Measurements from ENCODE around the gene TAS2R5.
"Not testable (repeated sequence)": the region's sequence is repeated elsewhere in the genome, so short reads cannot be mapped to it uniquely, and the experiment has no call there.

Gene TAS2R5, protein sequence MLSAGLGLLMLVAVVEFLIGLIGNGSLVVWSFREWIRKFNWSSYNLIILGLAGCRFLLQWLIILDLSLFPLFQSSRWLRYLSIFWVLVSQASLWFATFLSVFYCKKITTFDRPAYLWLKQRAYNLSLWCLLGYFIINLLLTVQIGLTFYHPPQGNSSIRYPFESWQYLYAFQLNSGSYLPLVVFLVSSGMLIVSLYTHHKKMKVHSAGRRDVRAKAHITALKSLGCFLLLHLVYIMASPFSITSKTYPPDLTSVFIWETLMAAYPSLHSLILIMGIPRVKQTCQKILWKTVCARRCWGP

DNA sequence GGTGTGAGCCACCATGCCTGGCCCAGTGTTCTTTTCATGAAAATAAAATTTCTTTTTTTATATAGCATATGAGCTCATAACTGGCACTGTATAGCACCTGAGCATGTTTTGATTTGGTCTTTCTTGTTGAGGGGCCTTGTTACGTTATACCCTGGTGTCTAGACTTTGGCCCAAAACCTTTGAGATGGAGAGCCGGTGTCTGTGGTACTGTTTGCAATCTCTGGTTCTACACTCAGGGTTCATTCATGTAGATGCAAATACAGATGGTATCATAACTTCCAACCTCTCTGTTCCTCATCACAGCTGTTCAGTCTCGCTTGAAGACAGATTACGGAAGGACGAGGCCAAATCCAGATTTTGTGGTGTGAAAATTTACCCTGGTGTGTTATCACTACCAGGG lies at the start of gene TAS2R5:
TSS of gene TAS2R5 (plus strand) at position 301 of the 400 bp plus-strand sequence. CDS start 145 bp downstream, outside the sequence.
- no peak for DNase-seq

DNA sequence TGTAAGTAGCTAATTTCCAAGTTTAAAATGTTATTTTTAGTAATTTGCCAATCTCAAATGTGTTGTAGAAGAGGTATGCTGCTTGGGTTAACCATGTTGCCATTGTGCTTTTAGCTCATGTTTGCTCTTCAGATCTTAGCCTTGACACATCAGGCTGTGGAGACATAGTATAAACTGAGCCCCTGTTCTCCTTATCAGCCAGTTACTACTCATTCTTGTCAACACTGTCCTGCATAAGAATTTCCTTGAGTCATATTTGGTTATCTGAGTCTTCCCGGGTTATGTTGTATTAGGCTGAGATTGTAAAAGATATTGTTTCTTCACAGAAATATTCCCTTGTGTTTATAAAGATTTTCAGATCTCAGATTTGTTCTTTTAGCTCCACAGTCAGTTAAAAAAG lies 47.8 kb upstream of the TAS2R5 start:
- DNase-seq: no peak

DNA sequence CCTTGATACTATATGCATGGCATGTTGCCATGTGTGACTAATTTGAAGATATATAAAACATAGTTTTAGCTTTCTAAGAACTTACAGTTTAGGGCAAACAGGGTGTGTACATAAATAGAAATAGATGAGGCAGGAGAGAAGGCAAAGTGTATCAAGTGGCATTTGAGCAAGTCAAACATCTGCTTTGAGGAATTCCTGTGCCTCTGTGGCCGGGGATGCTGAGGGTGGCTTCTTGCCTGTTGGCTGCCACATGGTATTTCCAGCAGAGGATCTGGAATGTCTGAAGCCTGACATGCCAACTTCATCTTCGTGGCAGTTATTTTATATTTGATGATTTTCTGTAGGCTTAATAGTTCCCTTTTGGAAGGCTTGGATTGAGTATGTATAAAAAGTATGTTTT lies 45.9 kb upstream of the TAS2R5 start:
- DNase-seq: no peak

DNA sequence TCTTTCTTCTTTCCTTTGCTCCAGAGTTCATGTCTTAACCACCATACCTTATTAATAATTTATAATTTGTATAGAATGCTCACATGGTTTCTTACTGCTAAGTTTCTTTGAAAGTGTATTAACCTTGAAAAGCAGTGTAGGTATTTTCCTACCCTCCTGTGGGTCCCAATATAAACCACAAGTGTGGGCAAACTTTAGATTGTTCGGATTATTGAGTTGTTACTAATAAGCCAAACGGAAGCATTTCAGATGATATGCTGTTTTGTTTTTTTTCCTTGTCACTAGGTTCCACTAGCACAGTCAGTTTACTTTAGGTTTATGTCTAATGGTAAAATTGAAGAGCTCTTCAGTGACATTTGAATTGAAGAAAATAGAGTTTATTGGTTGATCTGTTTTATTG lies 41.6 kb upstream of the TAS2R5 start:
- DNase-seq: no peak

DNA sequence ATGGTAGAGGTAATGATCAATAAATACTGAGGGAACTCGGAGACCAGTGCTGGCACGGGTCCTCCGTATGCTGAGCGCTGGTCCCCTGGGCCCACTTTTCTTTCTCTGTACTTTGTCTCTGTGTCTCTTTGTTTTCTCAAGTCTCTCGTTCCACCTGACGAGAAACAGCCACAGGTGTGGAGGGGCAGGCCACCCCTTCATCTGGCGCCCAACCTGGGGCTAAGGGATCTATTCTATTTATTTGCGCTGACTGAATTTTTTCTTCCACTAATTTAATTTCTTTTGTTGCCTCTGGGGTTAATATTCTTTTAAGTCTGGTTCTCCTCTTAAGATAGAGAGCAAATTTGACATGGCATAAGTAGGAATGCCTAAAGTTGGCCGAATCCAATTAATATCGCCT lies 38.1 kb upstream of the TAS2R5 start:
- DNase-seq: not testable (repeated sequence)

DNA sequence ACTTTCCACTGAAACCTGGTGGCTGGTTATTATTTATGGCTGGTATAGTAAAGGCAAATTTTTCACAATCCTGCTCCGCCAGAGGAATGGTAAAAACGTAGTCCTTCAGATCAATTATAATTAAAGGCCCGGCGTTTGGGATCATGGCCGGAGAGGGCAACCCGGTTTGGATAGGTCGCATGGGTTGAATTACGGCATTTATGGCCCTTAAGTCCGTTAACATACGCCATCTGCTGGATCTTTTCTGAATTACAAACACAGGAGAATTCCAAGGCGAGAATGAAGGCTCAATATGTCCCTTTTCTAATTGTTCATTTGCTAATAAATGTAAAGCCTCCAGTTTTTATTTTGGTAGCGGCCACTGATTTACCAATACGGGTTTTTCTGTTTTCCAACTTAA lies 37.4 kb upstream of the TAS2R5 start:
- DNase-seq: no peak

DNA sequence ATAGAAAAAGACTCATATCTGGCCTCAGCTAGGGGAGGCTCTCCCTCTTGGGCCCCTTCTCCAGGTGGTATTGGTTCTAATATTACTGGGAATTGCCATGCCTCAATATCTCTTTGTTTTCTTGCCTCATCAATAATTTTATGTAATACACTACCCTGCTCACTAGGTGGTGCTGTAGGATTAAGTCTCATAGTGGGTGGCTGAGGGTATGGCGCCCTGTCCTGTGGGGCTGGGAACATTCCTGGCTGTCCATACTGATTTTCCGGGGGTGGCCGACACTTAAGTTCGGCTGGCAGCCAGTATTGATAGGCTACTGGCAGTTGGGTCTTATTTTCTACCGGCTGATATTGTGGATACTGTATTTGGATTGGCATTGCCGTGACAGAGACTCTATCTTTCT lies 35.1 kb upstream of the TAS2R5 start:
- no peak for DNase-seq

DNA sequence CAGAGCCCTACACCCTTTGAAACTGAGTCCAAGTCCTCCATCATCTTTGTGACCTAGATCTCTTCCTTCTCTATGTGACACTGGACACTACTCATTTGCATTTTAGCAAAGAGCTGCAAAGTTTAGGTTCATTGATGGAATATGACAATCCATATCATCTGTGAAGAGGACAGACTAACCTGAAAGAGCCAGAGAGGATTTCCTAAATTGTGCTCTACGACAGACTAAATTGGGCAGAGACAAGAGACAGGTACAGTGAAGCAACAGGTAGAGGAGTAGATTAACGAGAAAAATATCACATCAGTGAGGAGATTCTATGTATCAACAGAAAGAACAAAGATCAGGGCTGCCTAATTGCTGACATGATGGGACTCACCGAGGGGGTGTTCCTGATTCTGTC lies 26.2 kb upstream of the TAS2R5 start, which contains the start of gene TAS2R3:
TSS of gene TAS2R3 (plus strand) at position 301 of the 400 bp plus-strand sequence. CDS start at position 363, 62 bp downstream.
- DNase-seq: no peak

DNA sequence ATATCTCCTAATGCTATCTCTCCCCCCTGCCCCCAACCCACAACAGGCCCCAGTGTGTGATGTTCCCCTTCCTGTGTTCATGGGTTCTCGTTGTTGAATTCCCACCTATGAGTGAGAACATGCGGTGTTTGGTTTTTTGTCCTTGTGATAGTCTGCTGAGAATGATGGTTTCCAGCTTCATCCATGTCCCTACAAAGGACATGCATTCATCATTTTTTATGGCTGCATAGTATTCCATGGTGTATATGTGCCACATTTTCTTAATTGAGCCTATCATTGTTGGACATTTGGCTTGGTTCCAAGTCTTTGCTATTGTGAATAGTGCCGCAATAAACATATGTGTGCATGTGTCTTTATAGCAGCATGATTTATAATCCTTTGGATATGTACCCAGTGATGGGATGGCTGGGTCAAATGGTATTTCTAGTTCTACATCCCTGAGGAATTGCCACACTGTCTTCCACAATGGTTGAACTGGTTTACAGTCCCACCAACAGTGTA lies 19.9 kb upstream of the TAS2R5 start:
- DNase-seq: not testable (repeated sequence)

DNA sequence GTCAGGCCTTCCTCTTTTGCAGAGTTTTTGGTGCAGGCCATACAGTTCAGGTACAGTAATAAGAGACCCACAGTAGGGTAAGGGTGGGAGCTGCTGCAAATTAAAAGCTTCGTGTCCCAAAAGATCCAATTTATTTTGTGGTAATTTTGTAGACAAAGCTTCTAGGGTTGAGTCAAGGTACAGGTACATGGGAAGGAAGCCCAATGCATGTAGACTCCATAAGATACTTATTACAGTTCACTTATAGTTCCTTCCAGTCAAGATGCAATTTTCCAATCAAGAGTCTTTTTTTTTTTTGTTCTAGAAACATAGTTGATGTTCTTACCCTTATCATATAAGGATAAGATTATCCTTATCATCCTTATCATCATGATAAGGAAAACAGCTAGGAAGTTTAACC lies 13.6 kb upstream of the TAS2R5 start, which contains the start of gene TAS2R4:
TSS of gene TAS2R4 (plus strand) at position 301 of the 400 bp plus-strand sequence. CDS start 1,815 bp downstream, outside the sequence.
- no peak for DNase-seq

DNA sequence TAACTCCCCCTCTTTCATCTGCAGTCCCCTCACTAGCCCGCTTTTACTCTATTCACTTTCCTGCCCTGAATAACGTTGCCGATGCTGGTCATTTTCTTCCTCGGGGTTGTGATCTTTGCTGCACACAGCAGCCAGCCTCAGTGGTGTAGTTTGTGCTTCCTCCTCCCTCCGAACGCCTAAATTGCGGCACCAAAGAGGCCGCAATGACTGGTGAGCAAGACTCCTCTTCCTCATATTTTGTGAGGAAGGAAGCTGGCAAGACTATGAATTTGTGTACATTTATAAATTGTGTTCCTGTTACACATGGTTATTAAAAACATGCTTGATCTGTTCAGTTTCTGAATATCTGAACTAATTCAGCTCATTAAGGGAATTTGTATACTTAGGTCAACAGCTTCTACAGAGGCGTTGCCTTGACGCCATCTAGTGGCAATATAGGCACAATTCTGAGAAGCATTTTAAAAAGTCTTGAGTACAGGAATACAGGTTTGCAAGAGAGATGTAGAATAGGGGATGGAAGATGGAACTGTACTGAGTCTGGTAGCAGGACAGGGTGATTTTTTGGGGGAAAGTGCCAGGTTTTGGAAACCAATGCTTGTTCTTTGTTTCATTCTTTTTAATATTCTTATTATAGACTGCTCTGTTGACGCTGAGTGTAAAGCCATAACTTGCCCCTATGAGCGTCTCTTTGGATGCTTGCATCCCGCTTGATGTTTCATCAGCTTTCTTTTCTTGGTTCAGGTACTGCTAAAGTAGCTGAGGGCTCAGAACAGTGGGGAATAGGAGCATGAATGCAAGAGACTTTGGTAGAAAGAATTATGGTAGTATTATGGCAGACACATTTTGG lies 4.1 kb upstream of the TAS2R5 start:
- peak; percentile 20 for DNase-seq

DNA sequence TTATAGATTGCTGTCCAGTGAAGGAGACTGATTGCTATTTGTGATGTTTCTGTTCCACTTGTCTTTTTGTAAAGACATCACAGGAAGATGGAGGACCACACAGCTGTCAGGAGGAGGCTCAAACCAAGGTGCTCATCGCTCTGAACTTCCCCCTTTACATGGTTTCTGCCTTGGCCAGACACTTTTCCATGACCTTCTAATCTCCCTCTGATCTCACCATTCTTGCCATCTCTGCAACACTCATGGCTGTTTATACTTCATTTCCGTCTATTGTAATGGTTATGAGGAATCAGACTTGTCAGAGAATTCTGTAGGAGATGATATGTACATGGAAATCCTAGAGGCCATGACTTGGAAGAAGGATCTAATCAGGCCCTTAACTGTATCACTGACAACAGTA lies 1.7 kb upstream of the TAS2R5 start:
- no peak for DNase-seq

DNA sequence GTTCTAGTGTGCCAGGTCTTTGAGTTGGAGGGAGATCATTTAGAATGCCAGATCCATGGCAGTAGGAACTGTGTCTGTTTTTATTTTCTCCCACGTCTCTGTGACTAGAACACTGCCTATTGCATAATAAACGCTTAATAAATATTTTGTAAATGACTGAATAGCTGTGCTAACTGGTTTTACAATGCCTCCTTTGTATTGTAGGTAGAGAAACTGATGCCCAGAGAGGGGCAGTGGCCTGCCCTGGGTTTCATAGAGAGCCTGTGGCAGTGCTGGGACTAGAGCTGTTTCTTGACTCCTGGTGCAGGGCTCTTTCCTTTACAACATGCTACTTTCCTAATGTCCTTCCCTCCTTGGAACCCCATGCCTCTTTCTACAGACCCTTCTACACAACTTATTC lies 2.5 kb downstream of the TAS2R5 start:
- no peak for DNase-seq

DNA sequence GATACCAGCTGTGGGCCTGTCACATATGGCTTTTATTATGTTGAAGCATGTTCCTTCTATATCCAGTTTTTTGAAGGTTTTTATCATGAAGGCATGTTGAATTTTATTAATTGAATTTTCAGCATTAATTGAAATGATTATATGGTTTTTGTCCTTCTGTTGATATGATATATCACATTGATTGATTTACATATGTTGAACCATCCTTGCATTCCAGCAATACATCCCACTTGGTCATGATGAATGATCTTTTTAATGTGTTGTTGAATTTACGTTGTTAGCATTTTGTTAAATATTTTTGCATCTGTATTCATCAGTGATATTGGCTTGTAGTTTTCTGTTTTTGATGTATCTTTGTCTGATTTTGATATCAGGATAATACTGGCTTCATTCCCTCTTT lies 30.1 kb downstream of the TAS2R5 start:
- DNase-seq: no peak

DNA sequence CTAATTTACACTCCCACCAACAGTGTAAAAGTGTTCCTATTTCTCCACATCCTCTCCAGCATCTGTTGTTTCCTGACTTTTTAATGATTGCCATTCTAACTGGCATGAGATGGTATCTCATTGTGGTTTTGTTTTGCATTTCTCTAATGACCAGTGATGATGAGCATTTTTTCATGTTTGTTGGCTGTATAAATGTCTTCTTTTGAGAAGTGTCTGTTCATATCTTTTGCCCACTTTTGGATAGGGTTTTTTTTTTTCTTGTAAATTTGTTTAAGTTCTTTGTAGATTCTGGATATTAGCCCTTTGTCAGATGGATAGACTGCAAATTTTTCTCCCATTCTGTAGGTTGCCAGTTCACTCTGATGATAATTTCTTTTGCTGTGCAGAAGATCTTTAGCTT lies 32.4 kb downstream of the TAS2R5 start:
- not testable (repeated sequence) for DNase-seq

DNA sequence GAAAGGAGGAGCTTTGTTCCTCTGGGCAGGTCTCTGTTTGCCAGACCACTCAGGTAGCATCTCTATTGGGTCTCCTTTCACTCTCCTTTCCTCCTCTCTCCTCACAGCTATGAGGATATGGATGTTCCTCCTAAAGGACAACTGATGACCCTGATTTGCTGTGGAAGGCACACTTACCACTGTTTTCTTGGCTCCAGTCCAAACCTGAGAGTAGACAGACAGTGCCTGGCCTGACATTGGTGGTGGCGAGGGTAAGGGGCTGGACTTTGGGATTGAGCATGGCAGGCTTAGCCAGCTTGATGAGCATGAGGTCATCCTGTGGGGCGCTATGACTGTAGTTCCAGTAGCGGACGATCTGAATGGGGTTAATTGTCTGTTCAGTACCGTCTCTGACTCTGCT lies 47.7 kb downstream of the TAS2R5 start:
- DNase-seq: no peak

DNA sequence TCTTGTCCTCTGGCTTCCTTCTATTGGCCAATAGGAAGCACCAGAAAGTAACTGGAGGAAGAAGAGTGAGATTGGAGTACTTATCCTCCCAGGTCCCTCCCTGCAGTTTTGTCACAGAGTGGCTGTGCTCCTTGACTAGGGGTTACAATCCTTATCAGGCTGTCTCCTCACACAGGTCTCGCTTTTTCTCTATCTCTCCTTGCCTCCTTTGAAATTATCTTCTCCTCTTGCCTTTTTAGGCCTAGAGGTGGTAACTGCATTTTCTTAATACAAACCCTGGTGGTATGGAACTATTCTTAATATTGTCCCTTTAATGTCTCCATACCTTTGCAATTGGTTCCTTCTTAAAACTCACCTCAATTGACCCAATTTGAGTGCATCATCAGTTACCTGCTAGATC lies 48.6 kb downstream of the TAS2R5 start:
- DNase-seq: no peak

DNA sequence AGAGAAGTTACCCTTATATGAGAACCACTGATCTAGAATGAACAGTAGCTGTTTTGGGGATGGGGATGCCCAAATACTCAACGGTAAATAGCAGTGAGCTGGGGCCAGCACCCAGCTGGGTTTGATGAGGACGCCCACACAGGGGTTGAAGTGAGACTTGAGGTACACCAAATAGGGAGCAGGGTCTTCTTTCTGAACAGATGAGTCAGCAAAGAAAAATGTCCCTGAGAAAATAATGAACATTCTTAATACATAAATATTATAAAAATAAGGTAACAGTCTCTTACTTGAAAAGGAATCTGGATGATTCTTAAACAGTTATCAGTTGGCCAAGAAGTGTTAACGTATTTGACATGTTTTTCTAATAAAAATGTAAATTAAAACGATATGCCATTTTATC lies 49.2 kb downstream of the TAS2R5 start:
- no peak for DNase-seq

DNA sequence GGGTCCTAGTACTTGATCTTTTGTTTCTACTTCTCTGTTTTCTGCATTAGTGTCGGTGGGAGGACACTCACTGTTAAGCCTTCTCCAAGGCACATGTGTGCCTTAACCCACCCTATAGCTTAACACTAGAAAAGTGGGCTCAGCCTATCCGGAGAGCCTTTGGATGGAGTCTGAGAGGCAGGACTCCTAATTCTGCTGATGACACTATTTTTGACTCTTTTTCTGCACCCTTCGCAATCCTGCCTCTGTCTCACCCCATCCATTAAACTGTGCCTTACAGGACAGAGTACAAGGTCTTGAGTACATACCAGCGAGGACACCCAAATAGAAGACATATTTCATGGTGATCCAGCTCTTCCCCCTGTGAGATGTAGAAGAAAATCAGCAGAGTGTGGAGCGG lies 50.7 kb downstream of the TAS2R5 start:
- no peak for DNase-seq

Data from CD4-positive, alpha-beta T cell treated with Interleukin-17A for 4 hours (primary cell).